ENCODE results near the gene ARID5A.

The ARID5A gene

GRCh38 chr2:96528006-96528699 is 8.4 kb upstream of the ARID5A start:
- peak; percentile 58 to 78 for DNase-seq (ENCODE audit: low read depth in 2 of 2)

GRCh38 chr2:96528700-96529375 is 7.7 kb upstream of the ARID5A start:
- no peak for DNase-seq (ENCODE audit: low read depth in 2 of 2)

- no peak for DNase-seq (ENCODE audit: low read depth in 2 of 2)
Observed at GRCh38 chr2:96529376-96530143, 7.0 kb upstream of the ARID5A start.

GRCh38 chr2:96530144-96530430 is 6.5 kb upstream of the ARID5A start:
- no peak for DNase-seq (ENCODE audit: low read depth in 2 of 2)

- no peak for DNase-seq (ENCODE audit: low read depth in 2 of 2)
Observed at GRCh38 chr2:96530474-96531357, 5.8 kb upstream of the ARID5A start.

- no peak for DNase-seq (ENCODE audit: low read depth in 2 of 2)
Observed at GRCh38 chr2:96531366-96531765, 5.2 kb upstream of the ARID5A start.

- peak; percentile 78 to 89 for DNase-seq (ENCODE audit: low read depth in 2 of 2)
Observed at GRCh38 chr2:96531872-96532505, 4.6 kb upstream of the ARID5A start.

- no peak for DNase-seq (ENCODE audit: low read depth in 2 of 2)
Observed at GRCh38 chr2:96532641-96533291, 3.8 kb upstream of the ARID5A start.

GRCh38 chr2:96533292-96534073 is 3.1 kb upstream of the ARID5A start:
- no peak for DNase-seq (ENCODE audit: low read depth in 2 of 2)

GRCh38 chr2:96534141-96534540 is 2.4 kb upstream of the ARID5A start:
- DNase-seq (ENCODE audit: low read depth in 2 of 2): no peak

GRCh38 chr2:96534701-96535181 is 1.8 kb upstream of the ARID5A start:
- no peak for DNase-seq (ENCODE audit: low read depth in 2 of 2)

GRCh38 chr2:96535331-96535730 is 1.2 kb upstream of the ARID5A start:
- DNase-seq (ENCODE audit: low read depth in 2 of 2): no peak

GRCh38 chr2:96537066-96537733 is 648 bp downstream of the ARID5A start:
- peak; percentile 67 to 83 for DNase-seq (ENCODE audit: low read depth in 2 of 2)

GRCh38 chr2:96537734-96538486 is 1.4 kb downstream of the ARID5A start:
- no peak for DNase-seq (ENCODE audit: low read depth in 2 of 2)

- peak; percentile 72 to 94 for DNase-seq (ENCODE audit: low read depth in 2 of 2)
Observed at GRCh38 chr2:96538487-96539214, 2.1 kb downstream of the ARID5A start.

GRCh38 chr2:96539215-96539920 is 2.8 kb downstream of the ARID5A start:
- no peak for DNase-seq (ENCODE audit: low read depth in 2 of 2)

GRCh38 chr2:96540136-96540535 is 3.6 kb downstream of the ARID5A start:
- no peak for DNase-seq (ENCODE audit: low read depth in 2 of 2)
